Activated naive CD4-positive, alpha-beta T cell treated with anti-CD3 and anti-CD28 coated beads, Interleukin-2, amount 50 U/mL, for 16 hours (primary cell): ENCODE data around the gene MRPS15.
A peak's percentile ranks its signal among the peaks of the same experiment; 100 is the strongest.
"Not testable (repeated sequence)": the region's sequence is repeated elsewhere in the genome, so short reads cannot be mapped to it uniquely, and the experiment has no call there.

Experiments
- DNase-seq: peaks from one replicate; pipeline ENCODE4 v3.0.0-alpha.2; 2020

Gene MRPS15

GRCh38 chr1:36482724-36483388, 18.7 kb upstream of the MRPS15 start, which contains the start of gene CSF3R:
Gene CSF3R (minus strand): TSS chr1:36482913. CDS start chr1:36479496, 3,417 bp downstream.
- DNase-seq: no peak

- no peak for DNase-seq
Measured at GRCh38 chr1:36481771-36482723, 17.9 kb upstream of the MRPS15 start.

GRCh38 chr1:36481091-36481490, 16.9 kb upstream of the MRPS15 start:
- no peak for DNase-seq

- no peak for DNase-seq
Measured at GRCh38 chr1:36480161-36480560, 16.0 kb upstream of the MRPS15 start.

- DNase-seq: no peak
Measured at GRCh38 chr1:36479505-36480051, 15.4 kb upstream of the MRPS15 start.

- not testable (repeated sequence) for DNase-seq
Measured at GRCh38 chr1:36477615-36478014, 13.4 kb upstream of the MRPS15 start.

- DNase-seq: no peak
Measured at GRCh38 chr1:36476945-36477344, 12.8 kb upstream of the MRPS15 start.

GRCh38 chr1:36475910-36476604, 11.9 kb upstream of the MRPS15 start:
- no peak for DNase-seq

GRCh38 chr1:36475341-36475740, 11.2 kb upstream of the MRPS15 start:
- DNase-seq: no peak

GRCh38 chr1:36472656-36473055, 8.5 kb upstream of the MRPS15 start:
- DNase-seq: no peak

GRCh38 chr1:36471830-36472641, 7.9 kb upstream of the MRPS15 start:
- DNase-seq: no peak

GRCh38 chr1:36469163-36469562, 5.0 kb upstream of the MRPS15 start:
- no peak for DNase-seq

- DNase-seq: no peak
Measured at GRCh38 chr1:36467700-36468455, 3.7 kb upstream of the MRPS15 start.

- no peak for DNase-seq
Measured at GRCh38 chr1:36467027-36467410, 2.8 kb upstream of the MRPS15 start.

GRCh38 chr1:36466370-36467026, 2.3 kb upstream of the MRPS15 start:
- DNase-seq: no peak

- no peak for DNase-seq
Measured at GRCh38 chr1:36465731-36466369, 1.7 kb upstream of the MRPS15 start.

GRCh38 chr1:36464605-36465393, 615 bp upstream of the MRPS15 start:
- no peak for DNase-seq

GRCh38 chr1:36463463-36463802, 751 bp downstream of the MRPS15 start:
- no peak for DNase-seq

- DNase-seq: peak; percentile 60
Measured at GRCh38 chr1:36458910-36459309, 5.3 kb downstream of the MRPS15 start.

- DNase-seq: no peak
Measured at GRCh38 chr1:36457691-36458090, 6.5 kb downstream of the MRPS15 start.
